GM19099 (cell line): Measurements from ENCODE around the gene KDM6A.

Experiments
- POLR2A ChIP-seq: IDR thresholded peaks from 3 replicates; pipeline ENCODE4 v1.6.1; 2011; ENCODE audit warnings: low read depth; ENCODE audit not compliant: insufficient read length; ENCODE audit errors: extremely low read depth

KDM6A gene

GRCh38 chrX:44881549-44881948 lies 8.6 kb downstream of the KDM6A start:
- no peak for TF ChIP-seq POLR2A

- no peak for TF ChIP-seq POLR2A
These were observed 9.6 kb downstream of the KDM6A start for GRCh38 chrX:44882635-44883034.

- no peak for TF ChIP-seq POLR2A
These were observed 12.0 kb downstream of the KDM6A start for GRCh38 chrX:44884944-44885343.

GRCh38 chrX:44889824-44890223 lies 16.8 kb downstream of the KDM6A start:
- no peak for TF ChIP-seq POLR2A

GRCh38 chrX:44890247-44890646 lies 17.3 kb downstream of the KDM6A start:
- no peak for TF ChIP-seq POLR2A

- TF ChIP-seq POLR2A: no peak
These were observed 18.7 kb downstream of the KDM6A start for GRCh38 chrX:44891642-44892041.

GRCh38 chrX:44896876-44897186 lies 23.8 kb downstream of the KDM6A start:
- TF ChIP-seq POLR2A: no peak

- no peak for TF ChIP-seq POLR2A
These were observed 24.6 kb downstream of the KDM6A start for GRCh38 chrX:44897539-44897938.

- no peak for TF ChIP-seq POLR2A
These were observed 25.6 kb downstream of the KDM6A start for GRCh38 chrX:44898411-44899221.

GRCh38 chrX:44899946-44900345 lies 27.0 kb downstream of the KDM6A start:
- TF ChIP-seq POLR2A: no peak

- no peak for TF ChIP-seq POLR2A
These were observed 30.1 kb downstream of the KDM6A start for GRCh38 chrX:44903107-44903506.

- no peak for TF ChIP-seq POLR2A
These were observed 31.0 kb downstream of the KDM6A start for GRCh38 chrX:44903830-44904530.

- TF ChIP-seq POLR2A: no peak
These were observed 31.6 kb downstream of the KDM6A start for GRCh38 chrX:44904542-44905115.

GRCh38 chrX:44906041-44906440 lies 33.1 kb downstream of the KDM6A start:
- TF ChIP-seq POLR2A: no peak

- no peak for TF ChIP-seq POLR2A
These were observed 33.6 kb downstream of the KDM6A start for GRCh38 chrX:44906542-44906941.

GRCh38 chrX:44908153-44908552 lies 35.2 kb downstream of the KDM6A start:
- TF ChIP-seq POLR2A: no peak
